ENCODE results near the gene FUCA2. TPM values are rescaled to one million over a fixed set of nuclear protein-coding genes. Genes with fewer than 3 reads are reported as not detected.
A peak's percentile ranks its signal among the peaks of the same experiment; 100 is the strongest.

FUCA2 gene
- total RNA-seq, 1 experiment from 2014 or later = 72.1 TPM

DNA sequence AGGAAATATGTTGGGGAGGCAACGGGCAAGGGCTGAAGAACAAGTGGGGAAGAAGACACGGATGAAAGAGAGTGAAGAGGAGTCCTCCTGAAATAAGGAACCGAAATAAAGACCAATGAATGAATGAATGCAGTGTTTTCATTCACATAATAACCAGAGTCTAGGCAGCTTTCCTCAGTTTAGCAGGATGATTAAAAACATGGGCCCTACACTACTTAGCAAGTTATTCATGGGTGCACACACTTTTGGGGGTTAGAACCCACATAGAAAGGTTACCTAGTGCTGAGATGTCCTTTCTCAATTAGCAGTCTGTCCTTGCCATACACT lies 5.9 kb upstream of the FUCA2 start:
- 0 out of 7 replicates have a peak overlapping the region, but pooled peaks of 1 of the 3 experiments have one; percentile 27 for H3K27ac Mint-ChIP-seq
- peaks cover 0 to 4% (median 0%) of the 10 kb centered on the region in 3 experiments; a peak in 2 of 7 replicates for H3K36me3 Mint-ChIP-seq (ENCODE audit: insufficient read depth in 1 of 3, low read depth in 3 of 3)
- no peak for DNase-seq
- Histone ChIP-seq H3K9me3 (ENCODE audit: control insufficient read depth, low read depth, low read length) (no peaks in the 10 kb centered on the region), H3K4ac (ENCODE audit: low read depth, low read length) (no peak overlapping the region), H3K79me1 (ENCODE audit: insufficient read depth, low read depth, low read length, poor library complexity, severe bottlenecking) (no peaks in the 10 kb centered on the region), H3K23me2 (ENCODE audit: insufficient read length, low read depth, low read length, poor library complexity, severe bottlenecking) (no peaks in the 10 kb centered on the region), H4K8ac (replicated peaks; ENCODE audit: insufficient read length, low read depth, low read length) (no peak overlapping the region), H2BK20ac (ENCODE audit: low read depth, low read length, poor library complexity, severe bottlenecking) (no peak overlapping the region), H2AK5ac (ENCODE audit: insufficient read length, low read length) (no peak overlapping the region), H2BK120ac (ENCODE audit: low read depth, low read length, poor library complexity, severe bottlenecking) (no peak overlapping the region), H3K9ac (ENCODE audit: extremely low read depth, insufficient read length, low read length) (no peak overlapping the region), H4K5ac (ENCODE audit: insufficient read length, low read depth, low read length) (no peak overlapping the region), H3K79me2 (ENCODE audit: insufficient read depth, low read length) (no peaks in the 10 kb centered on the region), H3T11ph (ENCODE audit: low read length) (no peak overlapping the region), H3K4me1 (ENCODE audit: insufficient read depth, low read length) (peaks cover 3% of the 10 kb centered on the region; the same call in 1 of the 2 replicates), H4K91ac (ENCODE audit: insufficient read length, low read depth, low read length) (no peak overlapping the region), H4K20me1 (ENCODE audit: control insufficient read depth, insufficient read depth, insufficient read length) (no peaks in the 10 kb centered on the region), H2BK15ac (ENCODE audit: low read depth, low read length) (no peak overlapping the region), H3K56ac (ENCODE audit: insufficient read length, low read depth, low read length) (no peak overlapping the region), H3K27me3 (ENCODE audit: insufficient read depth, low read length) (no peaks in the 10 kb centered on the region), H3K23ac (ENCODE audit: insufficient read length, low read depth, low read length) (no peak overlapping the region), H3K18ac (ENCODE audit: insufficient read length, low read depth, low read length) (no peak overlapping the region), H3K27ac (ENCODE audit: insufficient read length, low read depth, low read length) (no peak overlapping the region), H3K14ac (ENCODE audit: insufficient read depth, low read length) (no peak overlapping the region), H2BK12ac (ENCODE audit: insufficient read length, low read depth, low read length) (no peak overlapping the region), H2BK5ac (ENCODE audit: insufficient read length, low read length) (no peak overlapping the region), H2AFZ (ENCODE audit: low read length) (no peak overlapping the region), H3K4me2 (ENCODE audit: insufficient read depth, insufficient read length, low read length) (no peak overlapping the region)
- peaks cover 50% of the 10 kb centered on the region for H3K27me3 Mint-ChIP-seq (ENCODE audit: low read depth)
- no peak overlapping the region for H3K4me3 Mint-ChIP-seq
- H3K4me1 Mint-ChIP-seq = peaks cover 26 to 35% of the 10 kb centered on the region in 2 experiments
- WGBS (ENCODE audit: extremely low coverage, insufficient read length, low lambda C conversion rate) = no CpG with 5 or more reads among the region's 3 CpGs
- H3K9me3 Mint-ChIP-seq = no peaks in the 10 kb centered on the region; a peak in 1 of 5 replicates
- no peak for TF ChIP-seq CTCF (conservative IDR thresholded peaks at IDR 0.05)
